ENCODE results near the gene LETM1.

Gene LETM1

DNA sequence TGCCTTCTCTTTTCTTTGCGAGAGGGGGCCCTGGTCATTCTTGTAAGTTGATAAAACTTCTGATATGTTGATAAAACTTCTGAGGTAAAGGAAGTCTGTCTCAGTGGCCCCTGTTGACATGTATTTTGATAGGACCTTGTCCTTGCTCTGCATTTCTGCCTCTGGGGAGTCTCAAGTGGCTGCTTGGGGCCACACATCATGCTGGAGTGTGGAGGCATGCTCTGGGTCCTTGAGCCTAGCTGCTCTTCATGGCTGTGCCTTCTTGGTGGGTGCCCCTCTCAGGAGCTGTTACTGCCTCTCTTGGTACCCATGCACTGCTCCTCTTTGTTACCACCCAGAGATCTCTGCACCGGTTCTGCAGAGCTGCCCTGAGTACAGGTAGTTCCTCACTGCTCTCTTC is 29.5 kb upstream of the LETM1 start:
- TF ChIP-seq, protein P1, sequence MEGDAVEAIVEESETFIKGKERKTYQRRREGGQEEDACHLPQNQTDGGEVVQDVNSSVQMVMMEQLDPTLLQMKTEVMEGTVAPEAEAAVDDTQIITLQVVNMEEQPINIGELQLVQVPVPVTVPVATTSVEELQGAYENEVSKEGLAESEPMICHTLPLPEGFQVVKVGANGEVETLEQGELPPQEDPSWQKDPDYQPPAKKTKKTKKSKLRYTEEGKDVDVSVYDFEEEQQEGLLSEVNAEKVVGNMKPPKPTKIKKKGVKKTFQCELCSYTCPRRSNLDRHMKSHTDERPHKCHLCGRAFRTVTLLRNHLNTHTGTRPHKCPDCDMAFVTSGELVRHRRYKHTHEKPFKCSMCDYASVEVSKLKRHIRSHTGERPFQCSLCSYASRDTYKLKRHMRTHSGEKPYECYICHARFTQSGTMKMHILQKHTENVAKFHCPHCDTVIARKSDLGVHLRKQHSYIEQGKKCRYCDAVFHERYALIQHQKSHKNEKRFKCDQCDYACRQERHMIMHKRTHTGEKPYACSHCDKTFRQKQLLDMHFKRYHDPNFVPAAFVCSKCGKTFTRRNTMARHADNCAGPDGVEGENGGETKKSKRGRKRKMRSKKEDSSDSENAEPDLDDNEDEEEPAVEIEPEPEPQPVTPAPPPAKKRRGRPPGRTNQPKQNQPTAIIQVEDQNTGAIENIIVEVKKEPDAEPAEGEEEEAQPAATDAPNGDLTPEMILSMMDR (IDR thresholded peaks at IDR 0.05; ENCODE audit: low read depth, low read length), result no peak

DNA sequence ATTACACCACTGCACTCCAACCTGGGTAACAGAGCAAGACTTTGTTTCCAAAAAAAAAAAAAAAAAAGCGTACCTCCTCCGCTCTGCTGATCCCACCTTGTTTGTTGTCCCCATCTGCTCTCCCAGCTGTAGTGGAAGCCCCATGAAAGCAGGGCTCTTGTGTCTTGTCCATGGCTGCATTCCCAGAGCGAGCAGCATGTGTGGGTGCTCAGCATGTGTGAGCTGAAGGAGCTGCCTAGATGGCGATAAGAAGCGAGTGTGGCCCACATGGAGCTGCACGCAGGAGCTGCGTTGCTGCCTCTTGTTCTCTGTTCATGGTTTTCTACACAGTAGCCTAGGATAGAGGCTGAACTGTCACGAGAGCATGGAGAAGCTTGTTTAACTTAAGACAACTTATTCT is 27.6 kb upstream of the LETM1 start:
- TF ChIP-seq, protein P1 (IDR thresholded peaks at IDR 0.05; ENCODE audit: low read depth, low read length), result no peak
- DNase-seq (ENCODE audit: extremely low read depth, low read depth), result no peak

More for the DNA sequence above, 29.5 kb upstream of the LETM1 start:
- no peak for DNase-seq (ENCODE audit: extremely low read depth, low read depth)

DNA sequence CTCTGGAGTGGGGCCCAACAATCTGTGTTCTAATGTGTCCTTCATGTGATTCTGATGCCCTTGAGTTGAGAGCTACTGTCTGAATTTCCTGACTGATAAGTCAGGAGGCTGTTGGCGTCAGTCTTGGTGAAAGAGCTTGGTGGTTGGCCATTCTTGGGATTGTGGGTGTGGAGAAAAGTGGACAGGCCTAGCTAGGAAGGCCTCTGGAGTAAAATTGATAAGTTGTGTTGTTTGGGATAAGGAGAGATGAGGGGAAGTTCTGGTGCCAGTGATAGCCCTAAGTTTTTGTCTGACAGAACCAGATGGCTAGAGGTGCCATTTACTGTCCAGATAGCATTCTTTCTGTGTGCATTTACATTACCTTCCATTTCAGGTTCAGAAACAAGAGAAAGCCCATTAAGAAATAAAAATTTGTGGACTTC is 26.9 kb upstream of the LETM1 start:
- no peak for DNase-seq (ENCODE audit: extremely low read depth, low read depth)
- TF ChIP-seq, protein P1 (IDR thresholded peaks at IDR 0.05; ENCODE audit: low read depth, low read length), result no peak

DNA sequence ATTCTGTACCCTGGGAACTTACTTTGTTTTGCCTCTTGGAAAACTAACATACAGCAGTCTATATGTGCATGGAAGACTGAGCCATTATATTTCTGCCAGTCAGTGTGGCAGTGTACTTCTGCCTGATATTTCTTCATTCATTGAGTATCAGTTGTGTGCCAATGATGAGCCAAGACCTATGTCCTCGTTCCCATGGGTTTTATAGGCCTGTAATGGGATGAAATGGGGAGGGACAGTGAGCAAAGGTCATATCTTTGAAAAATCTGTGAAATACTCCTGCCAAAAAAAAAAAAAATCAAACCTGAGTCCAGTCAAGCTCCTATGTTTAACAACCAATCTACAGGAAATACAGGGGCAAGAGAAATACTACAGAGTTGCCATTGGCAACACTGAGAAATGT is 24.4 kb upstream of the LETM1 start:
- TF ChIP-seq, protein P1 (IDR thresholded peaks at IDR 0.05; ENCODE audit: low read depth, low read length), result no peak
- no peak for DNase-seq (ENCODE audit: extremely low read depth, low read depth)

DNA sequence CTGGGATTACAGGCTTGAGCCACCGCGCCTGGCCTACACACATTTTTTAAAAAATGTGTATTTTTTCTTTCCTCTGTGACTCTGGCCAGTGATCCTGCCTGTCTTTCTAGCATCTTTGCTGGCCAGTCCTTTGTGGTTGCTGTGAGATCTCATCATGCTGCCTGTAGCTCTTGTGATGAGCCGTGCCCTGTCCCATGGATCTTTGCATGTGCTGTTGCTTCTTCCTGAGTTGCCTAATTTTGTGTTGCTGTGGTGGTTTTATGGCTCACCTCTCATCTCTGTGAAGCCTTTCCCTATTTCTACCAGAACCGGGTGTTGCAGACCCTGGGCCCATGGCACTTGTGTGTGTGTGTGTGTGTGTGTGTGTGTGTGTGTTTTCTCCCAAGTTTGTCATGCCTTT is 23.5 kb upstream of the LETM1 start:
- TF ChIP-seq, protein P1 (IDR thresholded peaks at IDR 0.05; ENCODE audit: low read depth, low read length), result no peak
- no peak for DNase-seq (ENCODE audit: extremely low read depth, low read depth)

DNA sequence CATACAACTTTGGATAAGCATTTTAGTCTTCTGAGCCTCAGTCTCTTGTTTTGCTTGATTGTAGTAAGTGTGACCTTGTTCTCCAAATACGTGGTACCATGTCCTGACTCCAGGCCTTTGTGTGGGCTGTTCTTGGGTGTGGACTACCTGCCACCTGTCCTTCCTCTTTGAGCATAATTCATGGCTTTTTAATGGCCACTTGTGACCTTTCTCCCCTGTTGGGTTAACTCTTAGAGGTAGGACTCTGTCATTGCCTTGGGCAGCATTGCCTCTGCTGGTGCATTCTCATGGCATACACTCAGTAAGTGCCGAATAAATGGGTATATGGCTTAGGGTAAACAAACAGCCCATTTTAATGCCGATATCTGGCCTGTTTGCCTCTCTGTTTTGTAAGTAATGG is 18.2 kb upstream of the LETM1 start:
- TF ChIP-seq, protein P1 (IDR thresholded peaks at IDR 0.05; ENCODE audit: low read depth, low read length), result no peak
- no peak for DNase-seq (ENCODE audit: extremely low read depth, low read depth)

DNA sequence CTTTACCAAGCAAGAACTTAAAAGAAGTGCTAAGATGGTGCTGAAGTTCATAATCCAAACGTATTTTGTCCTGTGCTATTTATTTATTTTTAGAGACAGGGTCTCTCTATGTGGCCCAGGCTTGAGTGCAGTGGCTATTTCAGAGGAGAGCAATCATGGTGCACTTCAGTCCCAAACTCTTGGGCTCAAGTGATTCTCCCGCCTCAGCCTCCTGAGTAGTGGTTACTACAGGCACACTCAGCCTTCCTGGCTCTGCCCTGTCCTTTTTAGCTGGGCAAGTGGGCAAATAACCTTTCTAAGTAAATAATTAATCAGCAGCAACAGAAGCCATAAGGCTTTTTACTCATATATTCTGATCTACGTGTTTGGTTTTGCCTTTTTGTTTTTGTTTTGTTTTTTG is 17.8 kb upstream of the LETM1 start:
- no peak for DNase-seq (ENCODE audit: extremely low read depth, low read depth)
- TF ChIP-seq, protein P1 (IDR thresholded peaks at IDR 0.05; ENCODE audit: low read depth, low read length), result no peak
